GM13977 (cell line): ENCODE results near the gene SIK1.
"Not testable (repeated sequence)": the region's sequence is repeated elsewhere in the genome, so short reads cannot be mapped to it uniquely, and the experiment has no call there.

ENCODE experiments used
- DNase-seq: peaks from one replicate; pipeline ENCODE4 v3.0.0; 2012; ENCODE audit warnings: low spot score
- in situ Hi-C: fragments of 300-500 bp; cut with MboI; formaldehyde crosslinking; loops from one replicate; pipeline ENCODE4 v1.12.0; 2022; ENCODE audit warnings: low sequenced_read_pairs, low pct_unique_long_range_greater_than_20kb, mixed read lengths, inconsistent platforms; ENCODE audit not compliant: unreplicated experiment

Gene SIK1

GRCh38 chr21:43446277-43446932 lies 19.5 kb upstream of the SIK1 start:
- DNase-seq, in situ Hi-C loops: not testable (repeated sequence)

- DNase-seq, in situ Hi-C loops: not testable (repeated sequence)
Measured at GRCh38 chr21:43444524-43444923, 17.6 kb upstream of the SIK1 start.

- in situ Hi-C loops, DNase-seq: not testable (repeated sequence)
Measured at GRCh38 chr21:43442571-43442970, 15.6 kb upstream of the SIK1 start.

GRCh38 chr21:43440835-43441727 lies 14.2 kb upstream of the SIK1 start:
- in situ Hi-C loops: not testable (repeated sequence)

GRCh38 chr21:43439316-43440075 lies 12.6 kb upstream of the SIK1 start:
- in situ Hi-C loops, DNase-seq: not testable (repeated sequence)

More at GRCh38 chr21:43440835-43441727, 14.2 kb upstream of the SIK1 start:
- DNase-seq: not testable (repeated sequence)

- in situ Hi-C loops, DNase-seq: not testable (repeated sequence)
Measured at GRCh38 chr21:43436272-43436671, 9.3 kb upstream of the SIK1 start.

GRCh38 chr21:43433340-43434136 lies 6.6 kb upstream of the SIK1 start:
- in situ Hi-C loops, DNase-seq: not testable (repeated sequence)

GRCh38 chr21:43430830-43431416 lies 4.0 kb upstream of the SIK1 start:
- in situ Hi-C loops, DNase-seq: not testable (repeated sequence)

DNA sequence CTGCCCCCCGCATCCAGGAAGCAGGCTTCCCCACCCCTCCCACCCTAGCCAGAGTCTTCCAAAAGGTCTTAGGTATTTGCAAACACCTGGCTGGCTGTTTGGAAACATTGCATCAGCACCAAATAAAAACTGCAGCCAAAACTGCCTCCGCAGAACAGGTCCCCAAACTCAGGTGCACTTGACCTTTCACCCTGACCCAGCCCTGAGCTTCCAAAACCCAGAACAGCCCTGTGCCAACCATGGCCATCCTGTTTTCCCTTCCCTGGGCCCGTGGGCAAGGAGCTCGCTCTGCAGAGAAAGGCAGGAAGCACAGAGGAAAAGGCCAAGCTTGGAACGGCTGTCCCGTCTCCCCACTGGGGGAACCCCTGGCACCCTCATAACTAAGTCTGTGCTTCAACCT lies 2.0 kb upstream of the SIK1 start:
- DNase-seq, in situ Hi-C loops: not testable (repeated sequence)

DNA sequence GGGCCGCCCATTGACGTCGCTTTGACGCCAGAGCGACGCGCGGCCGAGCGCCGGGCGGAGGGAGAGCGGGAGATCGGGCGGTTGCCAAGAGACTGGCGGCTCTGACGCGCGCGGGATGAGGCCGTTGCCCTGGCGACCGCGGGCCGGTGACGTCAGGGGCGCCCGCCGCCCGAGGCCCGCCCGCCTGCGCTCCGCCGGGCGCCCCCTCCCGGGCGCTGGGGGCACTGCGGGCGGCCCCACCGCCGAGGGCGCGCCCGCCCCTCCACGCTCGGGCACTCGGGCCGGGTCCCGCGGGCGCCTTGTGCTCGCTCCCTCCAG lies 270 bp upstream of the SIK1 start:
- in situ Hi-C loops, DNase-seq: not testable (repeated sequence)

DNA sequence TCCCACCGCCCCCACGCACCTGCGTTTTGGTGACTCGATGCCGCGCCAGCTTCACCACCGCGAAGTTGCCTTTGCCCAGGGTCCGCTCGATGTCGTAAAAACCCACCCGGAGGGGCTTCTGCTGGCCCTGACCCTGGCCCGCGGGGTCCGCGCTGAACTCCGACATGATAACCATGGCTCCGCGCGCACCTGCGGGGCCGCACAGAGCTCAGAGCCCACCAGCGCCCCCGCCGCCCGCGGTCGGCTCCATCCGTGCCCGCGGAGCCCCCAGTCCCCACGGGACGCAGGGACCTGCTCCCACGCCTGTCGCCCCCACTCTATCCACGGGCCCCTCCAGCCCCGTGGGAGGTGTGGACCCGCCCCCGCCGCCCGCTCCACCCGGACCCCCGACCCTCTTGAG lies 927 bp downstream of the SIK1 start:
- DNase-seq, in situ Hi-C loops: not testable (repeated sequence)

GRCh38 chr21:43419475-43419874 lies 7.5 kb downstream of the SIK1 start:
- in situ Hi-C loops, DNase-seq: not testable (repeated sequence)

DNA sequence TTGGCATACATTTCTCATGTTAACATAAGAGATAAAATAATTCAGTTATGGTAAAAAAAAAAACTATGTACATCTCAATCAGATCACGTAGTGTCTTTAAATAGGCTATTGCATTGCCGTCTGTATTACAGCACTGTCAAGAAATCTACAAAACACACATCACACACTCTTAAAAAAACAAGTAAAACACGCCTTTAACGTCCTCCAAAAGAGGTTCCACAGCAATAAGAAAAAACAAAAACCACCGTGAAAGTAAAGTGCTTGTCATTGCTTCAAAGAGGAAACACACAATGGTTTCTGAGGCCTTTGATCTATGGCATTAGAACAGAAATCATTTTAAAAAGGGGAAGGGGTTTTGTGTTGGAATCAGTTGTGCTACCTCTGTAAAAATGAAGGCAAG lies 12.4 kb downstream of the SIK1 start:
- DNase-seq, in situ Hi-C loops: not testable (repeated sequence)

- in situ Hi-C loops, DNase-seq: not testable (repeated sequence)
Measured at GRCh38 chr21:43412020-43412788, 14.7 kb downstream of the SIK1 start.

DNA sequence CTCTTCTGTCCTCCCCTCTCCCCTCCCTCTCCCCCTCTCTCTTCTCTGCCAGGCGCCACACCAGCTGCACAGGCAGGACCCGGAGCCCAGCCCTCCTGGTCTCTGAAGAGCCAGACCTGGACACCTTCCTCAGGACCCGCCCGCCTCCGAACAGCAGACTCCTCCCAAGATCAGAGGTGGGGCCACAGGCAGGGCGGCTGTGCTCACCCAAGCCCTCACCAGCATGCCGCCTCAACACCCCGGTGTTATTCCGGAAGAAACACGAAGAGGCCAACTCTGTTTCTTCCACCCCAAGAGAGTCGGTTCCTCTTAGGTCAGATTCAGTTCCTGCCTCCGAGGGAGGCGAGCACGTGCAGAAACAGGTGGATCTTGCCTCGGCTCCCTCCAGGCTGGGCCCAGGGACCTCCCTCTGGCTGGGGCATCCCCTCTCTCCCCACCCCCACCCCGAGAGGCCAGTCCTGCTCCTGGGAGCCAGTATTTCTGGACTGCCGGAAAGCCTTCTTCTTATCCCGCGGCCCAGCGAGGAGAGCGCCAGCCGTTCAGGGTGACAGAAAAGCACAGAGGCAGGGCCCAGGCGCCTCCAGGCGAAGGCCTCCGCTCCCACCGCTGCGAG lies 16.4 kb downstream of the SIK1 start:
- DNase-seq, in situ Hi-C loops: not testable (repeated sequence)

- in situ Hi-C loops, DNase-seq: not testable (repeated sequence)
Measured at GRCh38 chr21:43407139-43407538, 19.8 kb downstream of the SIK1 start.
